HEK293 (cell line): ENCODE results near the gene CDH5.

ENCODE experiments used
- CTCF ChIA-PET: fragments of 350-600 bp; formaldehyde crosslinking; extraction: SDS; loops from one replicate; lab custom pipeline; 2021; ENCODE audit warnings: antibody characterized with exemption; lab: Yijun Ruan, JAX
- POLR2A ChIA-PET: fragments of 300-600 bp; formaldehyde crosslinking; extraction: SDS; loops from one replicate; lab custom pipeline; 2020; ENCODE audit warnings: antibody characterized with exemption, inconsistent platforms; lab: Yijun Ruan, JAX
- H3K27ac ChIP-seq: fragments of 200-500 bp; sonication (Bioruptor generic); 2 replicates; pipeline ENCODE4 v1.5.1; 2014; ENCODE audit warnings: low read depth, low read length, control low read depth, inconsistent platforms; ENCODE audit errors: extremely low read depth
- H3K36me3 ChIP-seq, 2 experiments: fragments of 200-500 bp in 1 of 2; sonication (Bioruptor generic) in 1 of 2; 1 replicate in 1 of 2; 2 replicates in 1 of 2; pipeline ENCODE4 v1.5.1; 2014 to 2017; ENCODE audit warnings: inconsistent platforms in 2 of 2, low read length in 2 of 2; ENCODE audit not compliant: control insufficient read depth in 2 of 2, insufficient read depth in 1 of 2
- H3K4me1 ChIP-seq: fragments of 200-500 bp; sonication (Bioruptor generic); 2 replicates; pipeline ENCODE4 v1.5.1; 2014; ENCODE audit warnings: mild to moderate bottlenecking, low read length, inconsistent platforms; ENCODE audit not compliant: control insufficient read depth, insufficient read depth
- H3K4me3 ChIP-seq: 2 replicates; pipeline ENCODE4 v1.5.1; 2011; ENCODE audit warnings: low read depth, mild to moderate bottlenecking, control low read depth, low read length, moderate library complexity
- H3K9me3 ChIP-seq: fragments of 200-500 bp; sonication (Bioruptor generic); 2 replicates; pipeline ENCODE4 v1.5.1; 2014; ENCODE audit warnings: low read depth, low read length, inconsistent platforms; ENCODE audit not compliant: control insufficient read depth, insufficient read depth
- GFI1B ChIP-seq: fragments of 450-650 bp; formaldehyde crosslinking; IDR thresholded peaks from 2 replicates; pipeline ENCODE4 v1.5.1; 2016; ENCODE audit warnings: missing biosample characterization, missing genetic modification characterization
- GLIS2 ChIP-seq: fragments of 450-650 bp; formaldehyde crosslinking; IDR thresholded peaks from 2 replicates; pipeline ENCODE4 v1.5.1; 2016; ENCODE audit warnings: missing biosample characterization, missing genetic modification characterization
- SETDB1 ChIP-seq: IDR thresholded peaks from one replicate; pipeline ENCODE4 v1.6.1; 2017; ENCODE audit warnings: mild to moderate bottlenecking, low read length, moderate library complexity, mixed read lengths; ENCODE audit not compliant: insufficient read length
- WT1 ChIP-seq: fragments of 450-650 bp; formaldehyde crosslinking; IDR thresholded peaks from 2 replicates; pipeline ENCODE4 v1.5.1; 2016; ENCODE audit warnings: missing biosample characterization, missing genetic modification characterization
- ZBTB11 ChIP-seq: fragments of 450-650 bp; formaldehyde crosslinking; conservative IDR thresholded peaks from 2 replicates; pipeline ENCODE4 v1.5.1; 2016; ENCODE audit warnings: low read depth, missing biosample characterization, missing genetic modification characterization
- ZEB2 ChIP-seq: fragments of 450-650 bp; formaldehyde crosslinking; IDR thresholded peaks from 2 replicates; pipeline ENCODE4 v1.5.1; 2016; ENCODE audit warnings: missing biosample characterization, missing genetic modification characterization
- ZIC2 ChIP-seq: fragments of 450-650 bp; formaldehyde crosslinking; IDR thresholded peaks from 2 replicates; pipeline ENCODE4 v1.5.1; 2016; ENCODE audit warnings: missing biosample characterization, missing genetic modification characterization
- ZNF140 ChIP-seq: fragments of 450-650 bp; formaldehyde crosslinking; IDR thresholded peaks from 2 replicates; pipeline ENCODE4 v1.5.1; 2016; ENCODE audit warnings: missing biosample characterization, missing genetic modification characterization
- ZNF2 ChIP-seq: fragments of 450-650 bp; formaldehyde crosslinking; IDR thresholded peaks from 2 replicates; pipeline ENCODE4 v1.5.1; 2016; ENCODE audit warnings: missing biosample characterization, missing genetic modification characterization
- ZNF211 ChIP-seq: fragments of 450-650 bp; formaldehyde crosslinking; IDR thresholded peaks from 2 replicates; pipeline ENCODE4 v1.5.1; 2016; ENCODE audit warnings: low read depth, missing biosample characterization, missing genetic modification characterization
- ZNF214 ChIP-seq: fragments of 450-650 bp; formaldehyde crosslinking; IDR thresholded peaks from 2 replicates; pipeline ENCODE4 v1.5.1; 2017; ENCODE audit warnings: missing biosample characterization, mild to moderate bottlenecking, missing genetic modification characterization, borderline replicate concordance
- ZNF394 ChIP-seq: fragments of 450-650 bp; formaldehyde crosslinking; IDR thresholded peaks from 2 replicates; pipeline ENCODE4 v1.5.1; 2016; ENCODE audit warnings: missing biosample characterization, missing genetic modification characterization, mild to moderate bottlenecking, moderate library complexity, borderline replicate concordance
- ZNF426 ChIP-seq: fragments of 450-650 bp; formaldehyde crosslinking; IDR thresholded peaks from 2 replicates; pipeline ENCODE4 v1.5.1; 2017; ENCODE audit warnings: missing biosample characterization, missing genetic modification characterization, mild to moderate bottlenecking, inconsistent platforms, moderate library complexity
- ZNF449 ChIP-seq: fragments of 450-650 bp; formaldehyde crosslinking; IDR thresholded peaks from 2 replicates; pipeline ENCODE4 v1.5.1; 2017; ENCODE audit warnings: missing biosample characterization, mild to moderate bottlenecking, missing genetic modification characterization, moderate library complexity
- ZNF529 ChIP-seq: fragments of 450-650 bp; formaldehyde crosslinking; IDR thresholded peaks from 2 replicates; pipeline ENCODE4 v1.5.1; 2017; ENCODE audit warnings: missing genetic modification characterization, missing biosample characterization; ENCODE audit not compliant: insufficient replicate concordance
- ZNF621 ChIP-seq: fragments of 450-650 bp; formaldehyde crosslinking; IDR thresholded peaks from 2 replicates; pipeline ENCODE4 v1.5.1; 2017; ENCODE audit warnings: missing biosample characterization, missing genetic modification characterization
- ZNF658 ChIP-seq: fragments of 450-650 bp; formaldehyde crosslinking; IDR thresholded peaks from 2 replicates; pipeline ENCODE4; 2016; ENCODE audit warnings: missing biosample characterization, missing genetic modification characterization
- ZSCAN18 ChIP-seq: fragments of 450-650 bp; formaldehyde crosslinking; IDR thresholded peaks from 2 replicates; pipeline ENCODE4 v1.5.1; 2016; ENCODE audit warnings: missing biosample characterization, missing genetic modification characterization
- ZSCAN4 ChIP-seq: fragments of 450-650 bp; formaldehyde crosslinking; IDR thresholded peaks from 2 replicates; pipeline ENCODE4 v1.5.1; 2017; ENCODE audit warnings: missing biosample characterization, missing genetic modification characterization

Gene CDH5

GRCh38 chr16:66402591-66403230 lies 36.2 kb downstream of the CDH5 start:
- Histone ChIP-seq H3K9me3 (no peaks in the 10 kb centered on the region), H3K27ac (no peak overlapping the region), H3K36me3 (no peaks in the 10 kb centered on the region), H3K4me1 (peaks cover 7% of the 10 kb centered on the region), H3K4me3 (no peak overlapping the region)
- TF ChIP-seq ZSCAN4 (tag by site-specific recombination) (no peak), ZNF658 (tag by site-specific recombination) (no peak)
- CTCF ChIA-PET = no interaction called here
- POLR2A ChIA-PET = no interaction called here

GRCh38 chr16:66403531-66404145 lies 37.1 kb downstream of the CDH5 start:
- Histone ChIP-seq H3K27ac (no peak overlapping the region), H3K4me1 (peaks cover 7% of the 10 kb centered on the region), H3K36me3 (no peaks in the 10 kb centered on the region), H3K9me3 (no peaks in the 10 kb centered on the region), H3K4me3 (no peak overlapping the region)
- POLR2A ChIA-PET = no interaction called here
- no peak for TF ChIP-seq ZSCAN18 (tag by site-specific recombination)
- TF ChIP-seq ZBTB11 (tag by site-specific recombination) = no peak
- no peak for TF ChIP-seq ZEB2 (tag by site-specific recombination)
- TF ChIP-seq ZNF426 (tag by site-specific recombination) = no peak
- no peak for TF ChIP-seq WT1 (tag by site-specific recombination)
- TF ChIP-seq ZNF2 (tag by site-specific recombination) = no peak
- TF ChIP-seq GLIS2 = no peak
- no peak for TF ChIP-seq ZNF394 (tag by site-specific recombination)
- no peak for TF ChIP-seq ZNF621
- TF ChIP-seq SETDB1 = no peak
- TF ChIP-seq ZNF211 (tag by site-specific recombination) = no peak
- no peak for TF ChIP-seq ZNF449
- TF ChIP-seq ZNF658 (tag by site-specific recombination) = no peak
- TF ChIP-seq GFI1B (tag by site-specific recombination) = no peak
- no peak for TF ChIP-seq ZIC2 (tag by site-specific recombination)
- TF ChIP-seq ZNF529 (tag by site-specific recombination) = no peak
- no peak for TF ChIP-seq ZNF140 (tag by site-specific recombination)
- TF ChIP-seq ZNF214 (tag by site-specific recombination) = no peak
- CTCF ChIA-PET = interaction anchor here (0.9 to 4.5 kb wide), 2 partner anchors 80 to 464 kb away, joined by 3 to 55 read pairs; no protein-coding TSS in a partner anchor
